Fibroblast of skin of abdomen (primary cell): Measurements from ENCODE around the gene ZNF496.
A peak's percentile ranks its signal among the peaks of the same experiment; 100 is the strongest.

ENCODE experiments used
- DNase-seq: peaks from one replicate; pipeline ENCODE4 v3.0.0-alpha.2; 2013

The ZNF496 gene

GRCh38 chr1:247326411-247327130 is 5.1 kb downstream of the ZNF496 start:
- no peak for DNase-seq

- no peak for DNase-seq
Measured at GRCh38 chr1:247324923-247325322, 6.7 kb downstream of the ZNF496 start.

GRCh38 chr1:247324204-247324787 is 7.4 kb downstream of the ZNF496 start:
- no peak for DNase-seq

- no peak for DNase-seq
Measured at GRCh38 chr1:247322849-247323586, 8.6 kb downstream of the ZNF496 start.

- no peak for DNase-seq
Measured at GRCh38 chr1:247322442-247322841, 9.2 kb downstream of the ZNF496 start.

- no peak for DNase-seq
Measured at GRCh38 chr1:247317702-247318101, 14.0 kb downstream of the ZNF496 start.

- no peak for DNase-seq
Measured at GRCh38 chr1:247316590-247317197, 15.0 kb downstream of the ZNF496 start.

GRCh38 chr1:247304031-247304430 is 27.6 kb downstream of the ZNF496 start:
- DNase-seq: no peak

- DNase-seq: no peak
Measured at GRCh38 chr1:247303216-247303615, 28.5 kb downstream of the ZNF496 start.

- DNase-seq: no peak
Measured at GRCh38 chr1:247301176-247301540, 30.5 kb downstream of the ZNF496 start.

- DNase-seq: no peak
Measured at GRCh38 chr1:247300491-247301175, 31.0 kb downstream of the ZNF496 start.

GRCh38 chr1:247299723-247300381 is 31.8 kb downstream of the ZNF496 start:
- no peak for DNase-seq

- no peak for DNase-seq
Measured at GRCh38 chr1:247298701-247299100, 33.0 kb downstream of the ZNF496 start.

- DNase-seq: no peak
Measured at GRCh38 chr1:247298124-247298481, 33.6 kb downstream of the ZNF496 start.

- DNase-seq: no peak
Measured at GRCh38 chr1:247297263-247298123, 34.2 kb downstream of the ZNF496 start.

GRCh38 chr1:247296599-247297180 is 35.0 kb downstream of the ZNF496 start:
- no peak for DNase-seq

GRCh38 chr1:247295746-247296145 is 35.9 kb downstream of the ZNF496 start:
- DNase-seq: no peak

- DNase-seq: peak; percentile 18
Measured at GRCh38 chr1:247295274-247295684, 36.4 kb downstream of the ZNF496 start.

GRCh38 chr1:247294282-247294681 is 37.4 kb downstream of the ZNF496 start:
- DNase-seq: peak; percentile 76

- DNase-seq: peak; percentile 61
Measured at GRCh38 chr1:247293047-247293446, 38.6 kb downstream of the ZNF496 start.
